Activated naive CD4-positive, alpha-beta T cell treated with Interleukin-2 at 50 U/mL for 16 hours (primary cell): ENCODE results near the gene CRTAC1.

Experiments used
- DNase-seq: peaks from one replicate; pipeline ENCODE4 v3.0.0-alpha.2; 2020

Gene CRTAC1

GRCh38 chr10:97891497-97892167 is 138.8 kb downstream of the CRTAC1 start:
- DNase-seq, result no peak

- DNase-seq, result peak; percentile 9
Observed at GRCh38 chr10:97889461-97890265, 140.8 kb downstream of the CRTAC1 start.

DNA sequence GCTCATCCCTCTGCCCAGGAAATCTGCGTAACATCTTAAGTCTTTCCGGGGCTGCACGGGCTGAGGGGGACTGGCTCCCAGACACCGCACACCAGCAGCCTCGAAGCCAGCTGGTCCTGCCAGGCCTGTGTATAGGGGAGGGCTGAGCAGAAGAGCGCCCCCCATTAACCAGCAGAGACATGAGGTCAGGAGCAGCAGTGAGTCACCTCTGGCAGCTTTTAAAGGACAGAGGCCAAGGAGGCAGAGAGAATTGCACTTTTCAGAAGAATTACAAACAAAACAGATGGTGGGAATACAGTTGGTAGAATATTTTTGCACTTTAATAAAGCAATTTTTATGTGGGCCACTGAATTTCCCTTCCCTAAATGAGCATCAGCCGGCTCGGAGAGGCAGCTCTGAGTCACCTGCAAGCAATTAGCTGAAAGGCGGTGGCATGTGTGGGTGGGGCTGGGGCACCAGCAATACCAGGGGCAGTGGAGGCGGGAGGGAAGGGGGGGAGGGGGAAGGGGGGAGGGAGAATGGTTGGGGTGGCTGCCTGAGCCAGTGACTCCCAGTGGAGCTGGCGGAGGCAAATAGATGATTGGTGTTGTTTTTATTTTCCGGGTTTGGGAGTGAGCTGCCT is 141.7 kb downstream of the CRTAC1 start:
- DNase-seq, result peak; percentile 20

- DNase-seq, result no peak
Observed at GRCh38 chr10:97888134-97888533, 142.3 kb downstream of the CRTAC1 start.

- no peak for DNase-seq
Observed at GRCh38 chr10:97887399-97887798, 143.0 kb downstream of the CRTAC1 start.

DNA sequence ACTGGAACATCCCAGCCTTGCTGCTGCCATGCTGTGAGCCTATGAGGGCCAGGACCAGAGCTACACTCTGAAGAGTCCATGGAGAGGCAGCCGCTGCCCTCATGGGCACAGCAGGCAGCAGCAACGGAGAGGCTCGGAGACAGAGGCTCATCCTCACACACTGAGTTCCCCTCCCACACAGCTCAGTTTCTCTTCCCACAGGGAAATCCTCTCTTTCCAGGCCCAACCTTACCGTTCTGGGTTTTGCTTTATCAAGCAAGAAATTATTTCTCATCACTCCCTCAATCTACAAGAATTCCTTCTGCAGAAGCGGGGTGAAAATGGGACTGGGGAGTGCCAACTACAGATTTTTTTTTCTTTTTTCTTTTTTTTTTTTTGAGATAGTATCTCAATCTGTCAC is 144.1 kb downstream of the CRTAC1 start:
- no peak for DNase-seq

DNA sequence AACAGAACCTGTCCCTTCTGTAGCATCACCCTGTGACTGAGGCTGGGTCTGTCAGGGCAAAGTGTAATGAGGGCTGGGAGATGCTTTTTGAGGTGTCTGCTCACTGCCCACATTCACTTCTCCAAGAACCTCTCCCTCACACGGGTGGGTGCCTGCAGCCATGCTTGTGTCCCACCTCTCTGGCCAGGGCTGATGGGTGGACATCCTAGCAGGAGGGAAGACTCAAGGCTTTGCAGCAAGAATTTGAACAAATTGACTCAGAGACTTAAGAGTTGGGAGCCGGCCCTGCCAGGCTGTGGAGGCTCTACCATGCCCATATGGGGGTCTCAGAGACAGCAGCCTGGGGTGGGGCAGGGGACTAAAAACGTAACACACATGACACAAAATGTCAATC is 147.3 kb downstream of the CRTAC1 start:
- no peak for DNase-seq

DNA sequence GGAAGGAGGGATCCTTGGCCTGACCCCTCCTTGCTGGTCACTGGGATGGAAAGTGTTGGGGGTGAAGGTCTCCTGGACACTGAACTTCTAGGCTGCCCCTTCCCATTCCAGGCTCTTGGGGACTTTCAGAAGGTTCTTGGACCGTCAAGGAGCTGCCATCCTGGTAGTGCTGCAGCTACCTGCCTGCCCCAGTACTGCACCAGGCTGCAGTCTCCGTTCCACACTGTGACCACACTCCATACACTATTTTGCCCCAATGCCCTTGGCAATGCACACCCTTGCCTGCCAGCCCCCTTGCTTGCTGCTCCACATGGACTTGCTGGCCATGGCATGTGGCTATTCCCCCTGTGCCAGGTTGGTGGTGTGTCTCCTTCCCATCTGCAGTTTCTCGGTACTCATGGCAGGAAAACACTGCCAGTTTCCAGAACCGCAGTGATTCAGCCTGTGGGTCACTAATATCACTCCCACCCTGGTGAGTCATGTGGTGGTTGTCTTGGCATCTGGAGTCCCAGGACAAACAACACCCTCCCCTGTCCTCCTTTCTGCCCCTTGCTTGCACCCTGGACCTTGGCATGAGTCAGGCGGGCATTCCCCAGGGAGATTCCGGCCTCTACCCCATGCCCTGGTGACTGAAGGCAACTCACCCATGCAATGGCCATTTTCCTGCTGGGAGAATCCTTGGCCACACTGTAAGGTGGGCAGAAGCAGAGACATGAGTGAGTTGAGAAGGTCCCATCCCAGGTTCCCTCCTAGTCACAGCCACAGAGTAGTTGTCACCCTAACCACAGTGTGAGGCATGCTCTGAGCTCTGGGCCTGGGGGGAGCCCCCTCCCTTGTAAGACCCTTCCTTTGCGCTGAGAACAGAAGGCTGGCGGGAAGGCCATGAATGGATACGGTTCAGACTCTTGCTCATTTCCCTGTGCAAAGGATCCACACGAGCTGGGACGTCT is 148.0 kb downstream of the CRTAC1 start:
- peak; percentile 44 for DNase-seq

DNA sequence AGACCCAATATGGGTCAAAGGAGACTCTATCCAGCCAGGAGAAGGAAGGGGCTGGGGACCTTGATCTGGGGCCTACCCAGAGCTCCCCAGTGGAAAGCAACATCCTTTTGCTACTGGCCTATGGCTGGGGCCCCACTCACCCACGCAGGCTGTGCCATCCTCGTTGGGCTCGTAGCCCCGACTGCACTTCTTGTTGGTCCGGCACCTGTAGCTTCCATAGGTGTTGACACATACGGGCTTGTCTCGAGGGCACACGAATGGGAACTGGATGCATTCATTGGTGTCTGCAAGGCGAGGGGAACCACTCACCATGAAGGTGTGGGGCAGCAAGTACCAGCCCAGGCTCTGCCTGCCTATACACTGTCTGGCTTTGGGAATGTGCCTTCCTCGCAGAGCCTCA is 150.3 kb downstream of the CRTAC1 start:
- DNase-seq, result no peak

DNA sequence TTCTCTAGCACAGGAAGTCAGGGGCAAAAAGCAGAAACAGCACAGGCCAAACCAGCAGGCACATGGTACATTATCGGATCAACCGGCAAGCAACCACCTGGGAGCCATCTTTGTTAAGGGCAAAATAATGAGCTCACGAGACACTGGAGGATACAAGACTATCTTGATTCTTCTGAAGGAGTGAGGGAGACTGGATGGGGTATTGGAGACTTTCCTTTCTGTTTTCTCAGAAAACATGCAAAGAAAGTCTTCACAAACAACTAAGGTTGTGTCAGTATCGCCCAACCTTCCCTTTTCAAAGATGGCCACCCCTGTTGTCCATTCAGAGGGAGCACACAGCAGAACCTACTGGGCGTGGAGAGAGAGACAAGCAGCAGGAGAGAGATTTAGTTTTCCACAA is 151.2 kb downstream of the CRTAC1 start:
- DNase-seq, result no peak

DNA sequence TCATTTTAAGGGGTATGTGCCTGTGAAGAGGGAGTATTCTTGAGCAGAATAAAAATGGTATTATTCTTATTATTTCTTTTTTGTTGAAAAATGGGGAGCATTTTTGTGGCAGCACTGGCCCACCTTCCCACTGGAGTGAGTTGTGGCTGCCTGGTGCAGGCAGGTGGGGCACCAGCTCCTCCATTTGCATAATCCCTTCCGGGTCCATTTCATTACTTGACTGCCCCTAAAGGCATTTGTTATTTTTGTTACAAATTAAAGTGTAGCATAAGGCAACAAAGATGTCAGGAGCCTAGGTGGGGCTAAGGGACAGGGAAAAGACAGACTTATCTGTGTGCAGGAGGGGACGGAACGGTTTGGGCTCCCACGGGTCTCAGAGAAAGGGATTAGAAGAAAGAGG is 154.0 kb downstream of the CRTAC1 start:
- no peak for DNase-seq

DNA sequence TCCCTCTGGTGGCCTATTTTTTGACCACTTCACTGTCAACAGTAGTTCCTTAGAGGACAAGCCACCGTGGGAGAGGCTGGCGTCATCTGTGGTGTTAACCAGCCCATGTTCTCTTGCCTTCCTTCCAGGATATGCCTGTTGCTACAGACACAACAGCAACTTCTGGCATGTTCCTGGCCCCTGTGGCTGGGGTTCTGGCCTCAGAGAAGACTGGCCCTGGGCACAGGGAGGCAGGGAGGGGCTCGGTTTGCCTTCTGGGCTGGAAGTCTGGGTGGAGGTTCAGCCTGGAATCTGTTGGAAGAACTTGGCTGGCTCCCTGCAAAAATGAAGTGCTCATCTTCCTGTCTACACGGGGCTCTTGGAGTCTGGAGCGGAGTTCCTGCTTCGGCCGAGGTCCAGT is 155.0 kb downstream of the CRTAC1 start:
- DNase-seq, result no peak

GRCh38 chr10:97874332-97874731 is 156.1 kb downstream of the CRTAC1 start:
- no peak for DNase-seq

DNA sequence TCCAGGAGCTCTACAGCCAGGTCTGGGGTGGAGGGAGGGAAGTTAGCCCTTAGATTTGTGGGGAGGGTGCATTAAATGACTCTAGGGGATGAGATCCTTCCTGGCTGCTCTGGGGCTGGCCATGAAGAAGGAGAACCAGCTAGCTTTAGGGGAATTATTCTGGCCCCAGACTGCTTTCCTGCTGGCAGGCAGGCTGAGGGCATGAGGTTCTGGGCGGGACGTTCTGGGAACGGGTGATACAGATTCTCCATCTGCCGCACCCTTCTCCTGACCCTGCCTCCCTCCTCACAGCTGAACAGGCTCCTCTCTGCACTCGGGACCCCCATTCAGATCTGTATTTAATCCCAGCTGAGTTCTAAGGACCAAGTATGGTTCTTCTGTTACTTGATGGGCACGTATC is 156.9 kb downstream of the CRTAC1 start:
- DNase-seq, result no peak

DNA sequence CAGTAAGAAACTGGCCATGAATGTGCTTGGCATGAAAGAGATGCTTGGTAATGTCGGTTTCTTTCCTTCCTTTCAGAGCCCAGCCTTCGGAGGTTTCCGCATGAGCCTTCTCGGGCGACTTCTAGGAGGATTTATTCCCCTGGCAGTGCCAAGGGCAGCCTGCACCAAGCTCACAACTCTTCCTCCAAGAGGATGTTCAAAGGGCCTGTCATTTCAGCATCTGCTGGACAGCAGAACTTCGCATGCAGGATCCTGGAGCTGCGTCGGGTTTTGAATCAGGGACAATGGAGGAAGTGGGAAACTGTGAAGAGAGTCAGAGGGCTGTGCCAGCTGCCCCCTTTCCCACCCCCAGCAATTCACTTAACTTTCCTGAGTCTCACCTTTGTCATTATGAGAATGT is 159.4 kb downstream of the CRTAC1 start:
- no peak for DNase-seq

DNA sequence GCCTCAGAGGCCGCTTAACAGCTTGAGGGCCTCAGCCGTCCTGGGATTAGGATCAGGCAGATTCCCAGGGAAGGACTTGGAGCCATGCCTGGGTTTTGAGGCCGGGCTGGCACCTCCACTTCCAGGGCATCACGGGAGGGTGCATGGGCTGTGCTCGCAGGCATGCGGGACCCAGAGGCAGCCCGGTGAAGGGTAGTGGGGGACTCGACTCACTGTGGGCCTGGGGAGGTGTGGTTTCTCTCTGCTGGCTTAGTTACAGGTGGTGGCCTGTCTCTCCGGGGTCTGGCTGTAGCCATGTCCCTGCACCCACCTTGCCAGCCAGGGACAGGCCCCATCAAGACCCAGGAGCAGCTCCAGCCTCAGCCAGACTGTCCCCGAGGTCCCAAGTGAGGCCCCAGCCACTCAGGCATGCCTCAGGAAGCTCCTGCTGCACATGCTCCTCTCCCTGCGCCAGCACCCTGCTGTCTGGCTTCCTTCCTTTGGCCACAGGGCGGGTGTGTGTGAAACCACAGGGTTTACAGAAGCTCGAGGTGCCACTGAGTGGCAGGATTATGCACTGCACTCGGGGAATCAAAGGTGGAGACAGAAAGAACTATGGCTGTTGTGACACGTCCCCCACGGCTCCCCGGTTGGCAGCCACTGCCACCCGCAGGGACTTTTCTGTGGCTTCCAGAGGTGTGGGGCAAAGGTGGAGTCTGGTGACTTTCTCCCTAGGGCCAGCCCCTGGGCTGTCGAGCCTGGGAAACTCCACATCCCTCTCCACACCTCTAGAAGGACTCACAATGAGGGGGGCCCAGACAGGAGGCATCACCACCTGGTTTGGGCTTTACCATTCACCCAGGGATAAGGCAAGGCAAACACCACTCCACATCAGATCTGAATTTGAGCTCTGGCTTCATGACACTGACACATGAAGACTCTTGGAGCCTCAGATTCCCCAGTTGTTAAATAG is 161.1 kb downstream of the CRTAC1 start:
- DNase-seq, result peak; percentile 80

DNA sequence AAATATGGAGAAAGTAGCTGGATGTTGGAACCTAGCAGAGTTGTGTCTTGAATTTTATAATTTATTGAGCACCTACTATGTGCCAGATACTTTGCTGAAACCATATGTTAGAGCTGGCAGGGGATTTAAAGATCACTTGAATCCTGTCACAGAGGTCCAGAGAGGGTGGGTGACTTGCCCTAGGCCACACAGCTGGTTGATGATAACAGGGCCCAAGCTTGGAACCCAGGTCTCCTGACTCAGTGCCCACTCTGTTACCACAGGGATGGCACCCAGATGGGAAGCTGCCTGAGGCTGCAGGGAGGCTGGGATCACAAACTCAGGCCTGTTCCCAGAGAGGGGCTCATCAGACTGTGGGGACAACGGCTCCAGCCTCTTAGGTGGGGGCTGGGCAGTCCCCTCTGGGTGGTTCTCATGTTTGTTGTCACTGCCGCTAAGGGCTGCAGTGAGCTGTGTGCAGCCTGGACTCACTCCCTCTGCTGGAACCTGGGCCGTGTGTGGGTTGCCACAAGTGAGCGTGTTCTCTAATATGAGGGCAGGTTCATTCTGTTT is 162.2 kb downstream of the CRTAC1 start:
- no peak for DNase-seq

DNA sequence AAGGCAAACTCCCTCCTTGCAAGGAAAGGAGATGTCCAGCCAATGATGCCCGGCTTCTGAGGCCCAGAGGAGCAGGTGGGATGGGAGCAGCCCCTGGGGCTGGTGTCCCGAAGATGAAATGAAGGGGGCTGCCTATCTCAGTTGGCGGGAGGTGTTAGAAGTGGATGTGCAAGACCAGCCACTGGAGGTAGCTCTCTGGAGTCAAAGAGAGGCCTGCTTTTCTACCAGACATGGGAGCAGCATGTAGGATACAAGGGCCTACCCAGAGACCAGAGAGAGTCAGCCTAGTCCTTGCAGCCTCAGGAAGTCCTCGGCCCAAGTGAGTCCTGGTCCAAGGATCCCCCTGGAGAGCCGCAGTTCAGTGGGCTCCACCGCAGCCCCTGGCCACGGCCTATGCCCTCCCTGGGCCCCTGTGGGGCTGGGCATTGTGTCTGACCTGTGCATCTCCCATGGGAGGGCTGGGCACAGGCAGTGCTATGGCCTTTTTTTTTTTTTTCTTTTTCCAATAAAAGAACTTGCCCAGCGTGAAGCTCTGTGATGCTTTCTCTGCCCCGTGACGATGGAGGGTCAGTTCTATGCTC is 163.1 kb downstream of the CRTAC1 start:
- no peak for DNase-seq

DNA sequence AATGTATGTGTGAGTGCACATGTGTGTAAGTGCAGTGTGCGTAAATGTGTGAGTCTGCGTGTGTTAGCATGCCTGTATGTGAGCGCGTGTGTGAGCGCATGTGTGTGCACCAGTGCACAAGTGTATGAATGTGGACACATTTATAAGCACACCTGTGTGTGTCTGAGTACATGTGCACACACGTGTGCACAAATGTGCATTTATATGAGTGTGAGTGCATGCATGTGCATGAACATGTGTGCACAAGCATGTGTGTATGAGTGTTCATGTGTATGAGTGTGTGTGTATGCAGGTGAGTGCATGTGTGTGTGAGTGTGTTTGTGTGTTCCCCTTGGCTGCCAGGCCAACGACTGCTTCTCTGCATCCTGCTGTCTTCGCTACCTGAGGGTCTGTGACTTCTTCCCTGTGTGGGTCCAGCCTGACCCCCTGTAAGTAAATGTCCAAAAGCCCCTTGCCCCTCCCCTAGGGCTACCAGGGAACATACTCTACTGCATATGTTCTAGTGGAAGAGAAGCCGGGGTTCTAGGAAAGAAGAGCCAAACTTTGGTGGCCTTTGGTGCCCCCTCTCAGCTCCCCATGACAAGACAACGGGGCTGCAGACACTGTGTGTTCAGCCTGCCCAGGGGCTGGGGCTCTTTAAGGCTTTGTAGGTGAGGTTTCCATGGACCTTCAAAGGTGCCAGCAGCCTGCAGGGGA is 163.7 kb downstream of the CRTAC1 start:
- no peak for DNase-seq

DNA sequence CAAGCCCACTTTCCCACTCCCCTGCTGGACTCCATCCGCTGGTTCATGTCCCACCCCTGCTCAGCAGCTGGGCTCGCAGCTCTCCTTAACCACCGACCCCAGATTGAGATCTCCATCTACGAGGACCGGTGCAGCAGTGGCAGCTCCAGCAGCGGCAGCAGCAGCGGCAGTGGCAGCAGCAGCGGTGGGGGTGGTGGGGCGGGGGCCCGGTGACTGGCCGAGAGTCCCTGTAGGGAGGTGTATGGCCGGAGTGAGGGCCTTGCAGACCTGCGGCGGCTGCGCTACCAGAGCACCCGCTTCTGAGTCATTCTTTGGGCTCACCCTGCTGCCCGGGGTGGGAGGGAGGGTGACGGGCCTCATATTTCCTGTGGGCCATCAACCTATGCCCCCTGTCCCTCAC is 164.9 kb downstream of the CRTAC1 start:
- DNase-seq, result no peak
